ENCODE data around the gene TUBGCP3. TPM values are rescaled to one million over a fixed set of nuclear protein-coding genes. Genes with fewer than 3 reads are reported as not detected.
"Not testable (repeated sequence)": the region's sequence is repeated elsewhere in the genome, so short reads cannot be mapped to it uniquely, and the experiment has no call there.

The TUBGCP3 gene
- total RNA-seq, 1 donor from 2014 or later: 22.4 TPM

- no peaks in the 10 kb centered on the region for H3K4me1 ChIP-seq
- H3K27ac ChIP-seq: no peak overlapping the region
- intact Hi-C loops (cut with DNase I): no loop called here
- H3K4me3 ChIP-seq: no peak overlapping the region
- H3K36me3 ChIP-seq: no peaks in the 10 kb centered on the region
- no peak for DNase-seq (ENCODE audit: low spot score in 2 of 2)
- no peaks in the 10 kb centered on the region for H3K9me3 ChIP-seq
- H3K27me3 ChIP-seq: no peaks in the 10 kb centered on the region
- no peak for TF ChIP-seq CTCF (IDR thresholded peaks at IDR 0.05)
Observed at GRCh38 chr13:112629161-112629560, 41.2 kb upstream of the TUBGCP3 start.

GRCh38 chr13:112627613-112628012 is 39.7 kb upstream of the TUBGCP3 start:
- H3K36me3 ChIP-seq; H3K4me1 ChIP-seq; H3K9me3 ChIP-seq; intact Hi-C loops (cut with DNase I); H3K4me3 ChIP-seq; H3K27ac ChIP-seq; DNase-seq (ENCODE audit: low spot score in 2 of 2); H3K27me3 ChIP-seq: not testable (repeated sequence)

GRCh38 chr13:112627161-112627560 is 39.2 kb upstream of the TUBGCP3 start:
- H3K27ac ChIP-seq: no peak overlapping the region
- no peaks in the 10 kb centered on the region for H3K9me3 ChIP-seq
- H3K27me3 ChIP-seq: no peaks in the 10 kb centered on the region
- TF ChIP-seq CTCF (IDR thresholded peaks at IDR 0.05): no peak
- no peaks in the 10 kb centered on the region for H3K4me1 ChIP-seq
- intact Hi-C loops (cut with DNase I): no loop called here
- DNase-seq (ENCODE audit: low spot score in 2 of 2): no peak
- H3K4me3 ChIP-seq: no peak overlapping the region
- H3K36me3 ChIP-seq: no peaks in the 10 kb centered on the region

- no peaks in the 10 kb centered on the region for H3K9me3 ChIP-seq
- no peaks in the 10 kb centered on the region for H3K36me3 ChIP-seq
- no peak overlapping the region for H3K4me3 ChIP-seq
- no peak for TF ChIP-seq CTCF (IDR thresholded peaks at IDR 0.05)
- H3K4me1 ChIP-seq: no peaks in the 10 kb centered on the region
- DNase-seq (ENCODE audit: low spot score in 2 of 2): no peak
- no peaks in the 10 kb centered on the region for H3K27me3 ChIP-seq
- H3K27ac ChIP-seq: no peak overlapping the region
- intact Hi-C loops (cut with DNase I): no loop called here
Observed at GRCh38 chr13:112626761-112627160, 38.8 kb upstream of the TUBGCP3 start.

GRCh38 chr13:112626124-112626523 is 38.2 kb upstream of the TUBGCP3 start:
- Histone ChIP-seq H3K27me3 (no peaks in the 10 kb centered on the region), H3K9me3 (no peaks in the 10 kb centered on the region), H3K4me1 (no peaks in the 10 kb centered on the region), H3K27ac (no peak overlapping the region), H3K4me3 (no peak overlapping the region), H3K36me3 (no peaks in the 10 kb centered on the region)
- no peak for TF ChIP-seq CTCF (IDR thresholded peaks at IDR 0.05)
- no peak for DNase-seq (ENCODE audit: low spot score in 2 of 2)
- intact Hi-C loops (cut with DNase I): no loop called here

GRCh38 chr13:112625698-112626097 is 37.7 kb upstream of the TUBGCP3 start:
- Histone ChIP-seq H3K27ac (no peak overlapping the region), H3K9me3 (no peaks in the 10 kb centered on the region), H3K4me3 (no peak overlapping the region), H3K36me3 (no peaks in the 10 kb centered on the region), H3K4me1 (no peaks in the 10 kb centered on the region), H3K27me3 (no peaks in the 10 kb centered on the region)
- intact Hi-C loops (cut with DNase I): no loop called here
- no peak for TF ChIP-seq CTCF (IDR thresholded peaks at IDR 0.05)
- no peak for DNase-seq (ENCODE audit: low spot score in 2 of 2)

Measured in ascending aorta (tissue), 2 donors.